Stimulated activated CD8-positive, alpha-beta memory T cell treated with anti-CD3 and anti-CD28 coated beads, Interleukin-2, amount 100 ng/mL, for 1 hour (primary cell): ENCODE measurements around the gene ASH1L.
"Not testable (repeated sequence)": the region's sequence is repeated elsewhere in the genome, so short reads cannot be mapped to it uniquely, and the experiment has no call there.

Experiments
- DNase-seq, 2 donors: peaks; one replicate each; pipeline ENCODE4 v3.0.0-alpha.2; 2020; ENCODE audit warnings: low read depth in 2 of 2

The ASH1L gene, protein sequence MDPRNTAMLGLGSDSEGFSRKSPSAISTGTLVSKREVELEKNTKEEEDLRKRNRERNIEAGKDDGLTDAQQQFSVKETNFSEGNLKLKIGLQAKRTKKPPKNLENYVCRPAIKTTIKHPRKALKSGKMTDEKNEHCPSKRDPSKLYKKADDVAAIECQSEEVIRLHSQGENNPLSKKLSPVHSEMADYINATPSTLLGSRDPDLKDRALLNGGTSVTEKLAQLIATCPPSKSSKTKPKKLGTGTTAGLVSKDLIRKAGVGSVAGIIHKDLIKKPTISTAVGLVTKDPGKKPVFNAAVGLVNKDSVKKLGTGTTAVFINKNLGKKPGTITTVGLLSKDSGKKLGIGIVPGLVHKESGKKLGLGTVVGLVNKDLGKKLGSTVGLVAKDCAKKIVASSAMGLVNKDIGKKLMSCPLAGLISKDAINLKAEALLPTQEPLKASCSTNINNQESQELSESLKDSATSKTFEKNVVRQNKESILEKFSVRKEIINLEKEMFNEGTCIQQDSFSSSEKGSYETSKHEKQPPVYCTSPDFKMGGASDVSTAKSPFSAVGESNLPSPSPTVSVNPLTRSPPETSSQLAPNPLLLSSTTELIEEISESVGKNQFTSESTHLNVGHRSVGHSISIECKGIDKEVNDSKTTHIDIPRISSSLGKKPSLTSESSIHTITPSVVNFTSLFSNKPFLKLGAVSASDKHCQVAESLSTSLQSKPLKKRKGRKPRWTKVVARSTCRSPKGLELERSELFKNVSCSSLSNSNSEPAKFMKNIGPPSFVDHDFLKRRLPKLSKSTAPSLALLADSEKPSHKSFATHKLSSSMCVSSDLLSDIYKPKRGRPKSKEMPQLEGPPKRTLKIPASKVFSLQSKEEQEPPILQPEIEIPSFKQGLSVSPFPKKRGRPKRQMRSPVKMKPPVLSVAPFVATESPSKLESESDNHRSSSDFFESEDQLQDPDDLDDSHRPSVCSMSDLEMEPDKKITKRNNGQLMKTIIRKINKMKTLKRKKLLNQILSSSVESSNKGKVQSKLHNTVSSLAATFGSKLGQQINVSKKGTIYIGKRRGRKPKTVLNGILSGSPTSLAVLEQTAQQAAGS (N-terminal part only)

DNA sequence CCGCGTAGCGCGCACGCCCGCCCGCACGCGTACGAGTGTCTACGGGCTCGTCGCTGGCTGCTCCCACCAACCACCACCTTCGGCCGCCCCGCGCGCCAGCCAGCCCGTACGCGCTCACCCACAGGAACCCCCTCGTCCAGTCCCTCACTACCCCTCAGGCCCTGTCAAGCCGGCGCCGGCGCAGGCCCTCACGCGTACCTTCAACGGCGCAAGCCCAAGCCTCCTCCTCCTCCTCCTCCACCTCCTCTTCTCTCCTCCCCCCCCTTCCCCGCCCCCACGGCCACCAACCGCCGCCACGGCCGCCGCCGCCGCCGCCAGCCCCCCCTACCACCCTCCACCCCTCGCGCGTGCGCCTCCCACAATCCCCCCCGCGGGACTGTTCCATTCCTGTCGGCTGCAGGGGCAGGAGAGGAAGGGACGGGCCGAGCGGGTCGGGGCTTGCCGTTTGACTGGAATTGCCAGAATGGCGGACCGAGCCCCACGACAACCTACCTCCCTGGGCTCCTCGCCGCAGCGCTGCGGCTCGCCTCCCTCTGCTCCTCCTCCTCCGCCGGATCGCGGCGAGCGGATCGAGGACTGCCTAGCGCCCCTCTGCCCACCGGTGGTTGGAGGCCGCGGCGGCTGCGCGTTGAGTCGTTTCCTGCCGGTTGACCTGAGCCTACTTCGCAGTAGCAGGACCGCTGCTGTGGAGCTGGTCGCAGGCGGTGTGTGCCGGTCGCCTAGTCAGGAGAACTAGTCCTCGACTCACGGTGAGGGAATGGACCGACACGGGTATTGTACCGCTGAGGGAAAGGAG, at the start of gene ASH1L:
ASH1L (minus strand) TSS at position 223 of the 796 bp plus-strand sequence. CDS start 41,284 bp downstream, outside the sequence.
- peak; percentile 79 to 89 for DNase-seq

DNA sequence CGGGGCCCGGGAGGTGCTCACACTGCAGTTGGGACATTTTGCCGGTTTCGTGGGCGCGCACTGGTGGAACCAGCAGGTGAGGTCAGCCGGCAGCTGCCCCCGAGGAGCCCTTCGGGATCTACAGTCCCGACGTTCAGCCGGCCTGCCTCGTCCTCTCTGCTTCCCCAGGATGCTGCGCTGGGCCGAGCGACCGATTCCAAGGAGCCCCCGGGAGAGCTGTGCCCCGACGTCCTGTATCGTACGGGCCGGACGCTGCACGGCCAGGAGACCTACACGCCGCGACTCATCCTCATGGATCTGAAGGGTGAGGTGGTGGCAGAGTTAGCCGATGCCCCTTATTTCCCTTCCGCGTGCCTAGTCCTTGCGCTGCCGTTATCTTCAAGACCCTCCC, 47.6 kb upstream of the ASH1L start:
- not testable (repeated sequence) for DNase-seq

DNA sequence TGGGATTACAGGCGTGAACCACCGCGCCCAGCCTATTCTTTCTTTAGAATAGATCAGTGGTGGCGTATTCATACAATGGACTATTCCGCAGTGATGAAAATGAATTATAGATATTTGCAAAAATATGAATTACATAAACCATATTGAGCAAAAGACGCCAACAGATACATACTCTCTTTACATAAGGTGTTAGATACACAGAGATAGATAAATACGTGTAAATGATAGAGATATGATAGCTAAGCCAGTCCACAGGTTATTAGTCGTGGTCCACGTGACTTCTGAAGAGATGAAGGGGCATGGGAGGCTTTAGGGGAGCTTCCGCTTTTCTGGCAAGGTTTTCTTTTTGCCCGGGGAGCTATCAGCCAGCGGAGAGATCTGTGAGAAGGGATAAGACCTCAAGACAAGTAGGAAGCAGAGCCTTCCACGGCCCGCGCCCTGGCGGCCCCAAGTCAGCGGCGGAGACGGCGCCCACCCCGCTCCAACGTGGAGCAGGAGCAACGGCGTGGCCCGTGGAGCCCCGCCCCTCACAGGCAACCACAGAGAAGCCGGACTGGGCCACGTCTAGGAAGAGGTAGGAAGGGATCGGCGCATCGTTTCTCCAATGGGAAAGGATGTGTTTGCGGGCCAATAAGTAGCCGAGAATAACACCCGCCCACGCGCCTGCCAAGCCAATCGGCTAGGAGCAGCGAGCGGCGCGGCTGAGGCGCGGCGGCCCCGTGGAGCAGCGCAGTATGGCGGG, 47.1 kb upstream of the ASH1L start, which contains the start of gene MSTO1:
MSTO1 (plus strand) TSS at position 704 of the 742 bp plus-strand sequence; CDS start at position 735, 31 bp downstream.
- peak; percentile 82 to 90 for DNase-seq

DNA sequence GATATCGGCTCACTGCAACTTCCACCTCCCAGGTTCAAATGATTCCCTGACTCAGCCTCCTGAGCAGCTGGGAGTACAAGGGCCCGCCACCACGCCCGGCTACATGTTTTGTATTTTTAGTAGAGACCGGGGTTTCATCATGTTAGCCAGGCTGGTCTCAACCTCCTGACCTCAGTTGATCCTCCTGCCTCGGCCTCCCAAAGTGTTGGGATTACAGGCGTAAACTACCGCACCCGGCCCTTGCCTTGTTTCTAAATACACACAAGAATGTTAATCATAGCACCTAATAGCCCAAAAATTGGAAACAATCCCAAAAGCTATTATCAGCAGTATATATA, 46.3 kb upstream of the ASH1L start:
- DNase-seq: no peak

DNA sequence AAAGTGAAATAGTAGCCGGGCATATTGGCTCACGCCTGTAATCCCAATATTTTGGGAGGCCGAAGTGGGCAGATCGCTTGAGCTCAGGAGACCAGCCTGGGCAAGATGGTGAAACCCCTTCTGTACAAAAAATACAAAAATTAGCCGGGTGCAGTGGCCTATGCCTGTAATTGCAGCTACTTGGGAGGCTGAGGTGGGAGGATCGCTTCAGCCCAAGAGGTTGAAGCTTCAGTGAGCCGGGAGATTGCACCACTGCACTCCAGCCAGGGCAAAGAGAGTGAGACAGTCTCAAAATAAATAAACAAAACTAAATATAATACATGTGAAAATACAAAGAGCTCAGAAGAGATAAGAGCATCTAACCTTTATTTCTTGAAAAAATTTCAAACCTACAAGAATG, 45.1 kb upstream of the ASH1L start:
- DNase-seq: no peak

DNA sequence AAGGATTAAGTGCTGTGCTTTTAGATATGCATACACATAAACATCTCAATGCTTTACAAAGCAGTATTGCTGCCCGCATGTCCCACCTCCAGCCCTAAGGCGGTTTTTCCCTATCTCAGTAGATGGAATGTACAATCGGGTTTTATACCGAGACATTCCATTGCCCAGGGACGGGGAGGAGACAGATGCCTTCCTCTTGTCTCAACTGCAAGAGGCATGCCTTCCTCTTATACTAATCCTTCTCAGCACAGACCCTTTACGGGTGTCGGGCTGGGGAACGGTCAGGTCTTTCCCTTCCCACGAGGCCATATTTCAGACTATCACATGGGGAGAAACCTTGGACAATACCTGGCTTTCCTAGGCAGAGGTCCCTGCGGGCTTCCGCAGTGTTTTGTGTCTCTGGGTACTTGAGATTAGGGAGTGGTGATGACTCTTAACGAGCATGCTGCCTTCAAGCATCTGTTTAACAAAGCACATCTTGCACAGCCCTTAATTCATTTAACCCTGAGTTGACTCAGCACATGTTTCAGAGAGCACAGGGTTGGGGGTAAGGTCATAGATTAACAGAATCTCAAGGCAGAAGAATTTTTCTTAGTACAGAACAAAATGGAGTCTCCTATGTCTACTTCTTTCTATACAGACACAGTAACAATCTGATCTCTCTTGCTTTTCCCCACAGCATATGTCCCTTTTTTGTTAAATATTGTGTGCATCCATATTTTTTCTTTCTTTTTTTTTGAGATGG, 37.4 kb upstream of the ASH1L start:
- DNase-seq: not testable (repeated sequence)

DNA sequence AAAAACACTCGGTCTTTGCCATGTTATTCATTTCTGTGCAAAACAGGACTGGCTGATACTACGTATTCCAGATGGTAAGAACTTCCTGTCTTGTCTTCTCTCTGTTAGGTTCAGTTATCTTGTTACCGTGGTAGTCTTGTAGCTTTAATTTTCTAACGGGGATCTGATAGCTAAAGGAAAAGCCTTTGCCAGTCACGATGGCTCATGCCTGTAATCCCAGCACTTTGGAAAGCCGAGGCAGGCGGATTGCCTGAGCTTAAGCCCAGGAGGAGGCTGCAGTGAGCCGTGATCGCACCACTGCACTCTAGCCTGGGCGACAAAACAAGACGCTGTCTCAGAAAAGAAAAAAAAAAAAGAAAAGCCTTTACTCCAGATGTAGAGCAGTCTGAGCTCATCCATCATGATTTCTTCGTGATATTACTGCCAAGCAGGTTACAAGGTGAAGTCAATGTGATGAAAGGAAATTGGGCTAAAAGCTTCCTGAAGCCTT, 36.3 kb upstream of the ASH1L start:
- DNase-seq: no peak

DNA sequence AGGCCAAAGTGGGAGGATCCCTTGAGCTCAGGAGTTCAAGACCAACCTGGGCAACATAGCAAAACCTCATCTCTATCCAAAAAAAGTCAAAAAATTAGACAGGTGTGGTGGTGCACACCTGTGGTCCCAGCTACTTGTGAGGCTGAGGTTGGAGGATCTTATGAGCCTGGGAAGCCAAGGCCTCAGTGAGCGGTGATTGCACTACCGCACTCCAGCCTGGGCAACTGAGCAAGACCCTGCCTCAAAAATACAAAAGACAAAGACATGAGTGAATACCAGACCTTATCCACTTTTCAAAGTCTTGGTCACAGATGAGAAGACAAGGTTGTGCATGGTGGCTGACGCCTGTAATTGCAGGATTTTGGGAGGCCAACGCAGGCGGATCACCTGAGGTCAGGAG, 34.3 kb upstream of the ASH1L start:
- no peak for DNase-seq

DNA sequence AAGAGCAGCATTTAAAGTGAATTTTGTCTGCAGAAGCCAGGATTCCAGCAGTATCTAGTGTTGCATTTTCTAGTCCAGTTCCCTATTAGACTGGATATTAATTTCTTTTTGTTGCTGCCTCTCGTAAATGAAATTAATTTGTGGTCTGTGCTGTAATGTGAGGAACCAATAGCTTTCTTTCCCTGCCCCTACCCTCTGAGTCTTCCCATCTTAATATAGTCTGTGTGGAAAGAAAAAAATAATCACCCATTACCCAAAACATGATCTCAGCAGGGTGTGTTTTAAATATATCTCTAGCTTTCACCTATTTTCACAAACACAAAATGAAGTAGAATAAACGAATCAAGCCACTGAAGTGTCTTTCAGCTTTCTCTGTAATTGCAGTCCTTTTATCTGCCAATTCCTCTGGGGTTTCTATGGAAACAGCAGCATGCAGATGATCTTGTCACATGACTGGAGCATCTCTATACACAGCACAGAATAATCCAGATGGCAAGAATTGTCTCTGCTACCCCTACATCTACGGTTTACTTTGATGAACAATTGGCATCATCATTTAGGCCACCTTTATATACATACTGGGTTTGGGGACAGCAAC, 33.4 kb upstream of the ASH1L start:
- DNase-seq: not testable (repeated sequence)

DNA sequence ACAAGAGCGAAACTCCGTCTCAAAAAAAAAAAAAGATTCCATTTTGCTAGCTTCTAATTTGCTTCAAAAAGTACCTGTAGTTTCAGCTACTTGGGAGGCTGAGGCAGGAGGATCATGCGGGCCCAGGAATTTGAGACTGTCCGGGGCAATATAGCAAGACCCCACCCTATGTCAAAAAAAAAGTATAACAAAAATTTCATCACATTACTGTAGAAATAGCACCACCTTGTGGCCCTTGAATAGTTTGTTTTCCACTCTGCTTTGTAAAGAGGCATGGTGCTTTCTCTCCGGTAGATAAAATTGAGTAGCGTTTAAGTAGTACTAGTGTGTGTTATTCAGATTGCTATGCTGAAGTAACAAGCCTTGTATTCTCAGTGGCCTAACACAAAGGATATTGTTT, 29.2 kb upstream of the ASH1L start:
- DNase-seq: no peak

DNA sequence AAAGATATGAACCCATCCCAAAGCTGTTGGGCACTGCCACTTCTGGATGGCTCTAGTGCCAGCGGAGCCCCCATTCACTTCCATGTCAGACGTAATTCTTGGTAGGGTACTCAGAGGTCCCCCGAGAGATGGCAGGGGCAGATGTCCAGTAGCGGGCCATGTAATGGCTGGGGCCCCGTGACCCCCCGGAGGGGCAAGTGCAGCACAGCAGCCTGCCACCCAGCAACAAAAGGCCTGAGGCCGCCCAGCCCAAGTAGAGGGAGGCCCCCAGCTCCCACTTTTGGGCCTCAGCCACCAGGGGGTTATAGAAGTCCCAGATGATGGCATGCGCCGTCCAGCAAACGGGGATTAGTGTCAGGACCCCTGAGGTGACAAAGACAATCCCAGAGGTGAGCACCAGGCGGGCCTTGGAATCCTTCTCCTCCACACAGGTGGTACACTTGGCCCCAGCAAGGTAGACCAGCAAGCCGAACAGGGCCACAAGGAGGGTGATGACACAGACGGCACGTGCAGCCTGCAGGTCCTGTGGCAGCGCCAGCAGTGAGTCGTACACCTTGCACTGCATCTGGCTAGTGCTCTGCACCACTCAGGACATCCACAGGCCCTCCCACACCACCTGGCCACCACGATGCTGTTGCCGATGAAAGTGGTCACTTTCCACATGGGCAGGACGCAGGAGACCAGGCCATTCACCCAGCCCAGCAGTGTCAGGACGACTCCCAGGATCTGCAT, 28.1 kb upstream of the ASH1L start:
- DNase-seq: not testable (repeated sequence)

DNA sequence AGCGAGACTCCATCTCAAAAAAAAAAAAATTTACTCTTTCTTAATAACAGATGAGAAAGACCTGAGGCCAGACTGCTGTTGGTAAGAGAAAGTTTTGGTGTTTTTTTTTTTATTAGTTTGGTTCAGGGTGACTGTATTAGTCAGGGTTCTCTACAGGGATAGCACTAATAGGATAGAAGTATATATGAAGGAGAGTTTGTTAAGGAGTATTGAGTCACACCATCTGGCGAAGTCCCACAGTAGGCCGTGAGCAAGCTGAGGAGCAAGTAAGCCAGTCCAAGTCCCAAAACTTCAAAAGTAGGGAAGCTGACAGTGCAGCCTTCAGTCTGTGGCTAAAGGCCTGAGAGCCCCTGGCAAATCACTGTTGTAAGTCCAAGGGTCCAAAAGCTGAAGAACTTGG, 26.7 kb upstream of the ASH1L start:
- not testable (repeated sequence) for DNase-seq

DNA sequence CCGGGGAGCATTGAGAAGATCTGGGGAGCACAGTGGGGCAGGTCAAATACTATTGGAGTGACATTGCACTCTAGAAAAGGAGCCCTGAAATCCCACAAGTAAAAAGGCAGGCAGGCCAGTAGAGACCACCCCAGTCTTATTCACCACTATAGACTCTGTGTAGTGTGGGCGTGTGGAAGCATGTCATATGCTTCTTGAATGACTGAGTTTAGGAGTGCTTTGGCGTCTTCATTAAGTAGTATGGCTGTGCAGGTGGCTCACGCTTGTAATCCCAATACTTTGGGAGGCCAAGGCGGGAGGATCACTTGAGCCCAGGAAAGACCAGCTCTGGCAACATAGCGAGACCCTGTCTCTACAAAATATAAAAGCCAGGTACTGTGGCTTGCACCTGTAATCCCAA, 21.2 kb upstream of the ASH1L start:
- not testable (repeated sequence) for DNase-seq

DNA sequence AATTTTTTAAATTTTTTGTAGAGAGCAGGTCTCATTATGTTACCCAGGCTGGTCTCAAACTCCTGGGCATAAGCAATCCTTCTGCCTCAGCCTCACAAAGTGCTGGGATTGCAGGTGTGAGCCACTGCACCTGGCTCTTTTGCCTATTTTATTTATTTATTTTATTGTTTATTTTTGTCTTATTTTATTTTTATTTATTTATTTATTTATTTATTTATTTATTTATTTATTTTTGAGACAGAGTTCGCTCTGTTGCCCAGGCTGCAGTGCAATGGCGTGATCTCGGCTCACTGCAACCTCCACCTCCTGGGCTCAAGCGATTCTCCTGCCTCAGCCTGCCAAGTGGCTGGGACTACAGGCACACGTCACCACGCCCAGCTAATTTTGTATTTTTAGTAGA, 13.0 kb upstream of the ASH1L start:
- not testable (repeated sequence) for DNase-seq

DNA sequence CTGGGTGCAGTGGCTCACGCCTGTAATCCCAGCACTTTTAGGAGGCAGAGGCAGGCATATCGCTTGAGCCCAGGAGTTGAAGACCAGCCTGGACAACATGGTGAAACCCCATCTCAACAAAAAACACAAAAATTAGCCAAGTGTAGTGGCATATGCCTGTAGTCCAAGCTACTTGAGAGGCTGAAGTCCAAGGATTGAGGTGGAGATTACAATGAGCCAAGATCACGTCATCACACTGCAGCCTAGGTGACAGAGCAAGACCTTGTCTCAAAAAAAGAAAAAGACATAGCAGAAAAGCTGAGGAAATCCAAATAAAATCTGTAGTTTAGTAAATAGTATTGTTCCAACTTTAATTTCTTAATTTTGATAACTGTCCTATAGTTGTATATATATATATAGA, 11.5 kb upstream of the ASH1L start:
- no peak for DNase-seq

DNA sequence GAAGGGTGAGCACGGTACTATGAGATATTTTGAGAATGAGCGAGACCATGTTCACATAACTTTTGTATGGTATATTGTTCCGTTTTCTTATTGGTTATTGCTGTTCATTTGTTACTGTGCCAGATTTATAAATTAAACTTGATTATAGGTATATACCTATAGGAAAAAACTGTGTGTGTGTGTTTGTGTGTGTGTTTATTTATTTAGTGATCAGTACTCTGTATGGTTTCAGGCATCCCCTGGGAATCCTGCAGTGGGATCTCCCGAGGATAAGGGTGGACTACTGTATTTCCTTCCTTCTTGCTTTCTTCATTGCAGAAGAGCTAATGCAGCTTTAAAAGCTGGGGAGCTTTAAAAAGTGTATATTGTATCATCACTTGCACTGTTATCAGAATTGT, 8.0 kb upstream of the ASH1L start:
- no peak for DNase-seq

DNA sequence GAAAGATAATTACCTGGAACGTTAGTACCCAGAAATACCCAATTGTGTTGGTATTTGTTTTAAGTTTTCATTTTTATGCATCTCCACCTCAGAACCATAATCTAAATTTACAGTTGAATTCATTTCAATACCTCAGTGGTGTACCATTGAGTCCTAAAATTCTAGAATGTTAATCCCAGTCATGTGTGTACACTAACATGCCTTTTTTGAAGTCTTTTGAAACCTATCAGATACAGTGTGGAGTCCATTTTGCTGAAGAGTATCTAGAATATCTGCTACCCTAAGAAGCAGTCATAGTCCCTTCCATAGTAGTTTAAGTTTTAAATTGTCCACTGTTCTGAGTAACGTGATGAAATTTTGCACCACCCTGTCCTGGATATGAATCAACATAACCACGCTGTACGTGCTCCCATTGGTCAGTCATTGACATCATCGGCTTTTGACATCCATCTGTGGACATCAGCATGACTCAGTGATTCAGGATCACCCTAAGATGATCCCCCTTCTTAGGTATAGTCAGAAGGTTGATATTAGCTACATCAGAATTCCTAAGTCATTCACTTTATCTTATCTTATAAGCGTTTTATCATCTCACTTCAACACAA, 7.5 kb upstream of the ASH1L start:
- DNase-seq: no peak

DNA sequence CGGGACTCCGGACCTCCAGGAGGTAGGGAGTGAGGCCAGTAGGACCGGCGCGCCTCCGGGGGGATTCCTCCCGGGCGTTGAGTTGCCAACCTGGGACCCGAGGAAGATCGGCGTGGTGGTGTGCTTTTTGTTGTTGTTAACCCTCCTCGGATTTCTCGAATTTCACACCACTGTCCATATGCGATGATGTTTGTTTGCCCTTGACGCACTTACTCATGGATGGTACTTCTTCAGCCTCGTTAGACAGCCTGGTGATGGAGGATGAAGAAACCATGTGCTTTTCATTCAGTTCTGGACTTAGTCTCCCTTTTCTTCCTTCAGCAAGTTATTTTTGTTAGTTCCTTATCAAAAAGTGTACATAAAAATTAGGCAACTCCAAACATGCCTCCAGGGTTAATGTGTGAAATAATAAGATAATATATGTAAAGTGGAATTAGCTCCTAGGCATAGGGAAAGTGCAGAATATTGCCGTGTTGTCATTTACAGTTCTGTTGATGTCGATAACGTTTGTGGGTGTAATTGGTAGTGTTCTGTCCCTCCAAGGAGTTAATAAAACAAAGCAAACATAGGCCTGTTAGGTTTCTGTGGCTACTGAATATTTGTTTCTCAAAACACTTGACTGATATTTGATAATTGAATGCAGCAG, 897 bp upstream of the ASH1L start:
- not testable (repeated sequence) for DNase-seq
